T-helper 2 cell treated with Interferon-gamma antibody and Interleukin-4, amounts not matched to agents 5 μg/mL and 100 μg/mL, for 36 hours (primary cell): Measurements from ENCODE around the gene HMGCS2.

Experiments
- DNase-seq: peaks from one replicate; pipeline ENCODE4 v3.0.0; 2021; ENCODE audit warnings: low spot score
- H3K27ac Mint-ChIP-seq: one replicate; pipeline ENCODE4 v1.8.0; 2021; ENCODE audit warnings: mild to moderate bottlenecking, mixed read lengths
- H3K27me3 Mint-ChIP-seq: one replicate; pipeline ENCODE4 v1.8.0; 2021; ENCODE audit warnings: low read depth, mixed read lengths
- H3K36me3 Mint-ChIP-seq: one replicate; pipeline ENCODE4 v1.8.0; 2021; ENCODE audit warnings: low read depth, mixed read lengths
- H3K4me1 Mint-ChIP-seq: one replicate; pipeline ENCODE4 v1.8.0; 2021; ENCODE audit warnings: low read depth, mixed read lengths
- H3K4me3 Mint-ChIP-seq: one replicate; pipeline ENCODE4 v1.8.0; 2022; ENCODE audit warnings: mild to moderate bottlenecking, moderate library complexity, mixed read lengths
- H3K9me3 Mint-ChIP-seq: one replicate; pipeline ENCODE4 v1.8.0; 2021; ENCODE audit warnings: mixed read lengths

Gene HMGCS2

GRCh38 chr1:119702384-119702783 lies 66.3 kb downstream of the HMGCS2 start:
- H3K4me3 Mint-ChIP-seq: no peak overlapping the region

GRCh38 chr1:119701659-119702058 lies 67.0 kb downstream of the HMGCS2 start:
- H3K4me3 Mint-ChIP-seq: no peak overlapping the region
- H3K27me3 Mint-ChIP-seq: peaks cover 25% of the 10 kb centered on the region
- peaks cover 5% of the 10 kb centered on the region for H3K36me3 Mint-ChIP-seq
- DNase-seq: no peak
- no peak overlapping the region for H3K27ac Mint-ChIP-seq
- H3K9me3 Mint-ChIP-seq: peaks cover 25% of the 10 kb centered on the region
- no peaks in the 10 kb centered on the region for H3K4me1 Mint-ChIP-seq

More at GRCh38 chr1:119702384-119702783, 66.3 kb downstream of the HMGCS2 start:
- Mint-ChIP-seq H3K27ac (no peak overlapping the region), H3K36me3 (peaks cover 5% of the 10 kb centered on the region), H3K4me1 (no peaks in the 10 kb centered on the region), H3K9me3 (peaks cover 25% of the 10 kb centered on the region), H3K27me3 (peaks cover 28% of the 10 kb centered on the region)
- DNase-seq: no peak

- H3K4me1 Mint-ChIP-seq: no peaks in the 10 kb centered on the region
- no peak overlapping the region for H3K4me3 Mint-ChIP-seq
- no peak for DNase-seq
- H3K36me3 Mint-ChIP-seq: peaks cover 5% of the 10 kb centered on the region
- peaks cover 25% of the 10 kb centered on the region for H3K9me3 Mint-ChIP-seq
- H3K27ac Mint-ChIP-seq: no peak overlapping the region
- peaks cover 23% of the 10 kb centered on the region for H3K27me3 Mint-ChIP-seq
Measured at GRCh38 chr1:119700326-119700725, 68.4 kb downstream of the HMGCS2 start.
